HUES48 (cell line): ENCODE results near the gene EXOC5.
A peak's percentile ranks its signal among the peaks of the same experiment; 100 is the strongest.

Experiments
- H3K27ac ChIP-seq: one replicate; pipeline ENCODE4 v1.7.0; 2013; ENCODE audit warnings: low read depth, low read length, inconsistent platforms
- H3K27me3 ChIP-seq: 2 replicates; pipeline ENCODE4 v1.6.1; 2013; ENCODE audit warnings: mild to moderate bottlenecking, low read length; ENCODE audit not compliant: control insufficient read depth, insufficient read depth
- H3K36me3 ChIP-seq: 2 replicates; pipeline ENCODE4 v1.6.1; 2013; ENCODE audit warnings: low read length; ENCODE audit not compliant: control insufficient read depth, insufficient read depth
- H3K4me1 ChIP-seq: 2 replicates; pipeline ENCODE4 v1.6.1; 2013; ENCODE audit warnings: mild to moderate bottlenecking, low read length; ENCODE audit not compliant: control insufficient read depth, insufficient read depth
- H3K4me3 ChIP-seq: 2 replicates; pipeline ENCODE4 v1.5.1; 2013; ENCODE audit warnings: mild to moderate bottlenecking, low read depth, low read length
- H3K9ac ChIP-seq: 2 replicates; pipeline ENCODE4 v1.6.1; 2013; ENCODE audit warnings: mild to moderate bottlenecking, low read depth, low read length, moderate library complexity
- H3K9me3 ChIP-seq: 2 replicates; pipeline ENCODE4 v1.6.1; 2013; ENCODE audit warnings: low read length; ENCODE audit not compliant: control insufficient read depth, insufficient read depth

Gene EXOC5, protein sequence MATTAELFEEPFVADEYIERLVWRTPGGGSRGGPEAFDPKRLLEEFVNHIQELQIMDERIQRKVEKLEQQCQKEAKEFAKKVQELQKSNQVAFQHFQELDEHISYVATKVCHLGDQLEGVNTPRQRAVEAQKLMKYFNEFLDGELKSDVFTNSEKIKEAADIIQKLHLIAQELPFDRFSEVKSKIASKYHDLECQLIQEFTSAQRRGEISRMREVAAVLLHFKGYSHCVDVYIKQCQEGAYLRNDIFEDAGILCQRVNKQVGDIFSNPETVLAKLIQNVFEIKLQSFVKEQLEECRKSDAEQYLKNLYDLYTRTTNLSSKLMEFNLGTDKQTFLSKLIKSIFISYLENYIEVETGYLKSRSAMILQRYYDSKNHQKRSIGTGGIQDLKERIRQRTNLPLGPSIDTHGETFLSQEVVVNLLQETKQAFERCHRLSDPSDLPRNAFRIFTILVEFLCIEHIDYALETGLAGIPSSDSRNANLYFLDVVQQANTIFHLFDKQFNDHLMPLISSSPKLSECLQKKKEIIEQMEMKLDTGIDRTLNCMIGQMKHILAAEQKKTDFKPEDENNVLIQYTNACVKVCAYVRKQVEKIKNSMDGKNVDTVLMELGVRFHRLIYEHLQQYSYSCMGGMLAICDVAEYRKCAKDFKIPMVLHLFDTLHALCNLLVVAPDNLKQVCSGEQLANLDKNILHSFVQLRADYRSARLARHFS

DNA sequence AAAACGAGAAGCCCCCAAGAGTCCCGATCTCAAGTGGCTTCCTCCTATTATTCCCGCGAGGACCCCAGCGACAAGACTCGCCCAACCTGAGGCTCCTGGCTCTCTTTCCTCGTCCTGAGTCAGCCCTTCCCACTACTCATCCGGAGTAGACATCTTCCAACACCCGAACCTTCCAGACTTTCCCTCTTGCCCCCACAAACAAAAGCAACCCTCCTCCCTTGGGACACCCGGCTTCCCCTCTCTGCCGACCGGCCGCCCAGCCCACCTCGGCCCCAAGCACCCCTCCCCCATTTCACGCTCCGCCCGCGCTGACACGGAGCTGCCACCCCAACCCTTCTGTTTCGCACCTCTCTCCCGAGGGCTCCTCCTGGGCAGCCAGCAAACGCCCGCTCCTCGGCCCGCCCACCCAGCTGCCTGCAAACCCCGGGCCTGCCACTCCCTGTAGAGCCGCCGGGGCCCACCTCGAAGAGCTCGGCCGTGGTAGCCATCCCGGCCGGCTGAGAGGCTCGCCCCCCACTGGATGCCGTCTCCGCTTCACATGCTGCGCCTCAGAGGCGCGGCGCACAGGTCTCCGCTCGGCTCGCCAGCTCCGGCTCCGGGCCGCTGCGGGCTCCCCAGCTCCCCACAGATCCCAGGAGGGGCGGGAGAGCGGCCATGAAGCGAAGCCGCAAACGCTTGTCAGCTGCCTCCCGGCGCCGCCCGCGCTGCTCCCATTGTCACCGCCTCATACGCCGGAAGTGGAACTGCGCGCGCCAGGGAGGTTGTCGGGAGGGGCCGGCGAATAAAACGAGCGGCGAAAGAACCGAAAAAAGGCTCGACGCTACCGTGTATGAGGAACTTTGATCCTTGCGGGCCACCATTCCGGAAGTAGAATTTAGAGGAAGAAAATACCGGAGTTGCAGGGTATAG is at the start of gene EXOC5, which contains the start of gene AP5M1:
Gene EXOC5 (minus strand): TSS at position 745 of the 909 bp plus-strand sequence. CDS start 257 bp downstream, at position 488.
Gene AP5M1 (plus strand): TSS at position 811 of the 909 bp plus-strand sequence. CDS start 344 bp downstream, outside the sequence.
- Histone ChIP-seq H3K4me1 (peaks cover 24% of the 10 kb centered on the region), H3K36me3 (peaks cover 9% of the 10 kb centered on the region), H3K9ac (peak within 1 kb of the TSS; percentile 91), H3K27ac (peak within 1 kb of the TSS; percentile 99), H3K27me3 (no peaks in the 10 kb centered on the region), H3K4me3 (peak within 1 kb of the TSS; percentile 93), H3K9me3 (no peaks in the 10 kb centered on the region)

DNA sequence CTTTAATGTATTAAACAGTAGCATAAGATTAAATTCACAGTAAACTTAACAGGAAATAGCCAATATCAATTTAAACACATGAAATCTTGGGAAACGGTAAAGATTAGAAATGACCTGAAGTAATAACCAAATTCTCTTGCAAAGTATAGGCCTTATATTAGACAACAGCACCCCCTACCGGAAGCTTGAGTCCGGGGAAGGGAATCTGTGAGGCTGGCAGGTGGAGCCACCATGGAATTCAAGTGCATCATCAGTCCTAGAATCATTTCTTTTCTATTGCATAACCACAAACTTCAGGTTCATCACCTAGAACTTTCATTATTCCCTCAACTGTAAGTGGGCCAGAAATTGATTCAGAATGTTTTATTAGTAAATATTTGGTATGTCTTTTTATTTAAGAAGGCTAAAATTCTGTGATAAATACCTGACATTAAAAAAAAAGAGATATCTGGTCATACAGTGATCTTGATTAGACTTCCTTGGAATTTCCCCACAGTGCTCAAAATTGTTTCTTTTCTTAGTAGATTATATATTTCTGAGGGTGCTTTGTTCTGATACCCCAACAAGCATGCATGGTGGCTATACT is 48.6 kb upstream of the EXOC5 start:
- H3K9me3 ChIP-seq, result no peaks in the 10 kb centered on the region
- H3K27ac ChIP-seq, result no peak overlapping the region
- H3K4me3 ChIP-seq, result no peak overlapping the region
- no peaks in the 10 kb centered on the region for H3K27me3 ChIP-seq
- no peak overlapping the region for H3K9ac ChIP-seq
- H3K36me3 ChIP-seq, result no peaks in the 10 kb centered on the region
- H3K4me1 ChIP-seq, result no peaks in the 10 kb centered on the region

DNA sequence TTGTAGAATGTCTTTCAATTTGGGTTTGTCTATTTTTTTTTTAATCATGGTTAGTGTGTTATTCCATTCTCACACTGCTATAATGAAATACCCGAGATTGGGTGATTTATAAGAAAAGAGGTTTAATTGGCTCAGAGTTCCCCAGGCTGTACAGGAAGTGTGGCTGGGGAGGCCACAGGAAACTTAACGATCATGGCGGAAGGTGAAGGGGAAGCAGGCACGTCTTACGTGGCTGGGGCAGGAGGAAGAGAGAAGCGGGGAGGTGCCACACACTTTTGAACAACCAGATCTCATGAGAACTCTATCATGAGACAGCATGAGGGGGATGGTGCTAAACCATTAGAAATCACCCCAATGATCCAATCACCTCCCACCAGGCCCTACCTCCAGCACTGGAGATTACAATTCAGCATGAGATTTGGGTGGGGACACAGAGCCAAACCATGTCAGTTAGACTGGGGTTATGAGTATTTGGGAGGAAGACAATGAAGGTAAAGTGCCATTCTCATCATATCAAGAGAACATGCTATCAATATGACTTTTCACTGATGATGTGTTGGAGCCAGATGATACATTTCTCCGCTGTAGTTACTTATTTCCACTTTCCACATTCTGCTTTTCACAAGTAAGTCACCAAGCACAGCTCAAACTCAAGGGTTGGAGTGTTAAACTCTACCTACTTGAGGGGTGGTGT is 45.8 kb upstream of the EXOC5 start:
- Histone ChIP-seq H3K9ac (no peak overlapping the region), H3K36me3 (no peaks in the 10 kb centered on the region), H3K27ac (no peak overlapping the region), H3K9me3 (no peaks in the 10 kb centered on the region), H3K27me3 (no peaks in the 10 kb centered on the region), H3K4me3 (no peak overlapping the region), H3K4me1 (no peaks in the 10 kb centered on the region)

DNA sequence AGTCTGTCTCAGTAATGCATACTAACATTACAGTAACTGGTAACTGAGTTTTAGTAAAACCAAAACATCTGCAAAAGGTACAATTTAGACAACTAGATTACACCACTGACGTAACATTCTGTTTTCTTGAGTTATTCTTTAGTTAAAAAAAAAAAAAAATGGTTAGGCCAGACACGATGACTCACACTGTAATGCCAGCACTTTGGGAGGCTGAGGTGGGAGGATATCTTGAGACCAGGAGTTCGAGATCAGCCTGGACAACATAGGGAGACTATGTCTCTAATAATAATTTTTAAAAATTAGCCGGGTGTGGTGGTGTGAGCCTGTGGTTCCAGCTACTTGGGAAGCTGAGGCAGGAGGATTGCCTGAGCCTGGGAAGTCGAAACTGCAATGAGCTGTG is 34.2 kb upstream of the EXOC5 start:
- H3K9me3 ChIP-seq, result no peaks in the 10 kb centered on the region
- H3K9ac ChIP-seq, result no peak overlapping the region
- peaks cover 7% of the 10 kb centered on the region; the same call in 1 of the 2 replicates for H3K4me1 ChIP-seq
- no peak overlapping the region for H3K27ac ChIP-seq
- H3K27me3 ChIP-seq, result no peaks in the 10 kb centered on the region
- H3K4me3 ChIP-seq, result no peak overlapping the region
- no peaks in the 10 kb centered on the region for H3K36me3 ChIP-seq

DNA sequence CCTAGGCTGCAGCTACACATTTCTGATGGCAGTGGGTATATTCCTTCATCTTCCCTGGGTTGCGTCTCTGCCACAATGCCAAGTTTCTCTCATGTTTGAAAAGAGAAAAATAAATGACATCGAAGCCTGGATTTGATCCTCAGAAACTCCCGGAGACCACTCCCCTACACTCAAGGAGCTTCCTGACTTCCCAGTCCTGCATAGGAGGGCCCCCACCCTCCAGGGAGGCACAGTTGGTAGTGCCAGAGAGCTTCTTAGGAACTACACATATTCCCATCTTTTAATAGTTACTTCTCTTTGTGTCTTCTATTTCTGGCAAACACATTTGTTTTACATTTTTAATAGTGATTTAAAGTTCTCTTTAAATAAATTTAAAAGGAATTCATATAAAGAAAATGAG is 30.8 kb upstream of the EXOC5 start:
- Histone ChIP-seq H3K9me3 (no peaks in the 10 kb centered on the region), H3K9ac (no peak overlapping the region), H3K36me3 (no peaks in the 10 kb centered on the region), H3K4me3 (no peak overlapping the region), H3K27me3 (no peaks in the 10 kb centered on the region), H3K4me1 (no peaks in the 10 kb centered on the region; the same call in 1 of the 2 replicates), H3K27ac (no peak overlapping the region)

DNA sequence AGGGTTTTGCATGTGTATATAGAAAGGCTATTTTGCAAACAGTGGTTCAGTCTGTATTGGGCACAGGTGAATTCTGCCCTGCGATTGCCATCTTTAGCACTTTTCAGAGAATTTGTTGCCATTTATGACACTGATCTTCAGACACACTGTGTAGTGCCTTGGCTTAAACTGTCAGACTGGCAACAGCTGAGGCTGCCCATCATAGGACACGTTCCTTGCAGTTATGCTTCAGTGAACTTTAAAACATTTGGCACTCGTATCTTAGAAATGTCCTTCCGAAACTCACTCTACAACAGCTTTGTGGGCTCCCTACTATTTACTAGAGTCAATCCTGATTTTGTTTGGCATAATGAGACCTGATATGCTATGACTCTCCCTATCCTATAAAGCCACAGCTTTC is 29.1 kb upstream of the EXOC5 start:
- H3K4me3 ChIP-seq, result no peak overlapping the region
- no peaks in the 10 kb centered on the region for H3K27me3 ChIP-seq

DNA sequence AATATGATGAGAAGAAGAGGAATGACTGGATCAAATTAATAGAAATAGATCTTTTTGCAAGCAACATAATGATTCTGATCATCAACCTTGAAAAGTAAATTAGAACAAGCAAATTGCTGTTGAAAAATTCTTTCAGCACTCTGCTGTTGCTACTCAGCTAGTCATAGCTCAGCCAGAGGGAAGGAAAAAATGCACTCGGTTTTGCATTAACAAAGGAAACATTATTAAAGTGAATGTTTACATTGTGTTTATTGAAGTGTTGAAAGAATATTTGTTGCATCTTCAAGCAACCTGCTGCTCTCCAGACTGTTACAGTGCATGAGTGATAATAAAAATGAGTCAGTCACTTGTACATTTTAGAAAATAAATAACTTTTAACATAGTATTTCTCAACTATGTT is 26.5 kb upstream of the EXOC5 start:
- Histone ChIP-seq H3K27ac (no peak overlapping the region), H3K9ac (no peak overlapping the region), H3K4me1 (peaks cover 13% of the 10 kb centered on the region), H3K9me3 (no peaks in the 10 kb centered on the region), H3K36me3 (0 out of 2 replicates have a peak, but pooled peaks cover 4% of the 10 kb centered on the region), H3K27me3 (no peaks in the 10 kb centered on the region), H3K4me3 (no peak overlapping the region)

More for the DNA sequence above, 29.1 kb upstream of the EXOC5 start:
- Histone ChIP-seq H3K9ac (no peak overlapping the region), H3K4me1 (peaks cover 4% of the 10 kb centered on the region), H3K36me3 (no peaks in the 10 kb centered on the region), H3K27ac (no peak overlapping the region), H3K9me3 (no peaks in the 10 kb centered on the region)

DNA sequence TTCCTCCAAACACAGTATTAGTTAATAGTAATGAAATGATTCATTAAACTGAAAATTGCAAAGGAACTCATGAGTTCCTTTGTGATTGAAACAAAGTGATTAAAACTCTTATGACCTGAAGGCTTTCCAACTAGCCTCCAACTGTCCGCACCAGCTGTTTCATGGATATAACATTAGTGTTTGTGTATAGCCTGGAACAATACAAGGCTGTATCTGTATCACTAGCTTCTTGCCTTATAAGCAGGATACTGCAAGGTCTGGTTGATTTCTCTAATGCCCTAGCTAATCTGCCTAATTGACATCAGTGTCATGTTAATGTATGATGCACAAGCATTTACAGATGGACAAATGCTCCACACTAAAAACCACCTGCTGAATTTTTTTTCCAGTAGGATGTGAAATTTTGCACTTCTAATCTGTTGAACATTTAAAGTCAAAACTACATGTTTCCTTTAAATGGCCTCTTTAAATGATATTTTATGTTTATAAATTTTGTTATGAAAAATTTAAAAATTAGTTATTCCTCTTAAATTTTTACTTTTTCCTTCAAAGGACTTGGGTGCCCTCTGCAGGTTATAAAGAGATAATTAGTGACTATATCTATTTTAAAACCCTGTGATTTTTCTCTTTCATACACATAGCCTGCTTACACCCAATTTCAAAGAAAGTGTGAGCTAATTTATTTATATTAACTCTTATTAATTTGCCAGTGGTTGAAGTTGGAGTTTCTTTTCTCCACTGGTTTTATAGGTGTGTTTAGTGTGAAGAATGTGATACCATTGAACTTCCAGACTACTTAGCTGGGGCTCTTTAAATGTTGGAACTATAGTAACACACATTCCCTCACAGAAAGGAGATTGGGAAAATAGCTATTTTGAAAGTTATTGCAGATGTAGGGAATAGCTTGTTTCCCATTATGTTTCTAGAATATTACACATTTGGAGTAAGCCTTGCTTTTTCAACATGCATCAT is 25.4 kb upstream of the EXOC5 start:
- Histone ChIP-seq H3K4me1 (peaks cover 13% of the 10 kb centered on the region), H3K27ac (no peak overlapping the region), H3K36me3 (peaks cover 10% of the 10 kb centered on the region; the same call in 1 of the 2 replicates), H3K4me3 (no peak overlapping the region), H3K9ac (no peak overlapping the region), H3K9me3 (no peaks in the 10 kb centered on the region), H3K27me3 (no peaks in the 10 kb centered on the region)
